H9 (cell line): ENCODE data around the gene MLLT3. TPM values are rescaled to one million over a fixed set of nuclear protein-coding genes. Genes with fewer than 3 reads are reported as not detected.

ENCODE experiments used
- DNase-seq: peaks from one replicate; pipeline ENCODE4 v3.0.0-alpha.2; 2017
- H2AFZ ChIP-seq: one replicate; pipeline ENCODE4 v1.6.1; 2013; ENCODE audit warnings: mild to moderate bottlenecking, low read length, control low read depth, moderate library complexity
- H2AK5ac ChIP-seq: 2 replicates; pipeline ENCODE4 v1.6.1; 2013; ENCODE audit warnings: low read length, control low read depth, mixed read lengths; ENCODE audit not compliant: insufficient read length
- H2BK120ac ChIP-seq: one replicate; pipeline ENCODE4 v1.6.1; 2013; ENCODE audit warnings: low read depth, mild to moderate bottlenecking, low read length, control low read depth, inconsistent platforms; ENCODE audit not compliant: poor library complexity, severe bottlenecking
- H2BK12ac ChIP-seq: 2 replicates; pipeline ENCODE4 v1.6.1; 2013; ENCODE audit warnings: low read length, control low read depth, mixed read lengths, low read depth; ENCODE audit not compliant: insufficient read length
- H2BK15ac ChIP-seq: 2 replicates; pipeline ENCODE4 v1.6.1; 2013; ENCODE audit warnings: low read depth, low read length, control low read depth
- H2BK20ac ChIP-seq: one replicate; pipeline ENCODE4 v1.6.1; 2013; ENCODE audit warnings: low read depth, mild to moderate bottlenecking, low read length, control low read depth, inconsistent platforms; ENCODE audit not compliant: poor library complexity, severe bottlenecking
- H2BK5ac ChIP-seq: 2 replicates; pipeline ENCODE4 v1.6.1; 2013; ENCODE audit warnings: low read length, control low read depth, mixed read lengths; ENCODE audit not compliant: insufficient read length
- H3K14ac ChIP-seq: 2 replicates; pipeline ENCODE4 v1.6.1; 2013; ENCODE audit warnings: low read length, control low read depth; ENCODE audit not compliant: insufficient read depth
- H3K18ac ChIP-seq: 2 replicates; pipeline ENCODE4 v1.6.1; 2013; ENCODE audit warnings: low read depth, mild to moderate bottlenecking, mixed read lengths, low read length, control low read depth; ENCODE audit not compliant: insufficient read length
- H3K23ac ChIP-seq: 2 replicates; pipeline ENCODE4 v1.6.1; 2013; ENCODE audit warnings: low read length, control low read depth, mixed read lengths, low read depth; ENCODE audit not compliant: insufficient read length
- H3K23me2 ChIP-seq: 2 replicates; pipeline ENCODE4 v1.6.1; 2013; ENCODE audit warnings: low read depth, mild to moderate bottlenecking, mixed read lengths, low read length, control low read depth; ENCODE audit not compliant: insufficient read length, poor library complexity, severe bottlenecking
- H3K27ac ChIP-seq: 2 replicates; pipeline ENCODE4 v1.5.1; 2013; ENCODE audit warnings: low read length, control low read depth, mixed read lengths, low read depth; ENCODE audit not compliant: insufficient read length
- H3K27me3 ChIP-seq: 2 replicates; pipeline ENCODE4 v1.6.1; 2013; ENCODE audit warnings: low read length, control low read depth, inconsistent platforms; ENCODE audit not compliant: insufficient read depth
- H3K4ac ChIP-seq: 2 replicates; pipeline ENCODE4 v1.6.1; 2013; ENCODE audit warnings: low read depth, mild to moderate bottlenecking, control low read depth, inconsistent platforms, low read length, moderate library complexity
- H3K4me1 ChIP-seq: 2 replicates; pipeline ENCODE4 v1.6.1; 2013; ENCODE audit warnings: low read length, control low read depth, inconsistent platforms; ENCODE audit not compliant: insufficient read depth
- H3K4me2 ChIP-seq: 2 replicates; pipeline ENCODE4 v1.6.1; 2013; ENCODE audit warnings: low read length, control low read depth, mixed read lengths; ENCODE audit not compliant: insufficient read length, insufficient read depth
- H3K56ac ChIP-seq: 2 replicates; pipeline ENCODE4 v1.6.1; 2013; ENCODE audit warnings: low read depth, mild to moderate bottlenecking, mixed read lengths, low read length, control low read depth; ENCODE audit not compliant: insufficient read length
- H3K79me1 ChIP-seq: 2 replicates; pipeline ENCODE4 v1.6.1; 2013; ENCODE audit warnings: low read depth, mild to moderate bottlenecking, moderate library complexity, low read length, control low read depth, inconsistent platforms; ENCODE audit not compliant: insufficient read depth, poor library complexity, severe bottlenecking
- H3K79me2 ChIP-seq: 2 replicates; pipeline ENCODE4 v1.6.1; 2013; ENCODE audit warnings: low read length, control low read depth, inconsistent platforms; ENCODE audit not compliant: insufficient read depth
- H3K9ac ChIP-seq: 2 replicates; pipeline ENCODE4 v1.6.1; 2013; ENCODE audit warnings: low read length, control low read depth, mixed read lengths; ENCODE audit not compliant: insufficient read length; ENCODE audit errors: extremely low read depth
- H3K9me3 ChIP-seq: one replicate; pipeline ENCODE4 v1.6.1; 2013; ENCODE audit warnings: low read depth, low read length, inconsistent platforms; ENCODE audit not compliant: control insufficient read depth
- H3T11ph ChIP-seq: one replicate; pipeline ENCODE4 v1.6.1; 2013; ENCODE audit warnings: mild to moderate bottlenecking, low read length, control low read depth, inconsistent platforms
- H4K20me1 ChIP-seq: one replicate; pipeline ENCODE4 v1.6.1; 2013; ENCODE audit not compliant: control insufficient read depth, insufficient read length, insufficient read depth
- H4K5ac ChIP-seq: 2 replicates; pipeline ENCODE4 v1.6.1; 2013; ENCODE audit warnings: low read depth, mild to moderate bottlenecking, mixed read lengths, low read length, control low read depth; ENCODE audit not compliant: insufficient read length
- H4K8ac ChIP-seq: replicated peaks from 2 replicates; pipeline ENCODE4 v1.6.1; 2013; ENCODE audit warnings: low read length, control low read depth, mixed read lengths, low read depth; ENCODE audit not compliant: insufficient read length
- H4K91ac ChIP-seq: 2 replicates; pipeline ENCODE4 v1.6.1; 2013; ENCODE audit warnings: low read depth, mild to moderate bottlenecking, moderate library complexity, mixed read lengths, low read length, control low read depth; ENCODE audit not compliant: insufficient read length
- H3K27ac Mint-ChIP-seq, 3 experiments: 2 replicates in 2 of 3; 3 replicates in 1 of 3; pipeline ENCODE4 v1.8.0; 2020 to 2021; ENCODE audit warnings: mixed read lengths in 3 of 3, mild to moderate bottlenecking in 1 of 3, moderate library complexity in 1 of 3
- H3K27me3 Mint-ChIP-seq: 2 replicates; pipeline ENCODE4 v1.8.0; 2021; ENCODE audit warnings: low read depth, mild to moderate bottlenecking, moderate library complexity, mixed read lengths
- H3K36me3 Mint-ChIP-seq, 3 experiments: 2 replicates in 2 of 3; 3 replicates in 1 of 3; pipeline ENCODE4 v1.8.0; 2020 to 2021; ENCODE audit warnings: low read depth in 3 of 3, mixed read lengths in 3 of 3; ENCODE audit not compliant: insufficient read depth in 1 of 3
- H3K4me1 Mint-ChIP-seq, 2 experiments: 2 replicates each; pipeline ENCODE4 v1.8.0; 2020; ENCODE audit warnings: mixed read lengths in 2 of 2
- H3K4me3 Mint-ChIP-seq, 2 experiments: 2 replicates in 1 of 2; 3 replicates in 1 of 2; pipeline ENCODE4 v1.8.0; 2020 to 2021; ENCODE audit warnings: mild to moderate bottlenecking in 2 of 2, mixed read lengths in 2 of 2, moderate library complexity in 1 of 2
- H3K9me3 Mint-ChIP-seq, 2 experiments: 2 replicates in 1 of 2; 3 replicates in 1 of 2; pipeline ENCODE4 v1.8.0; 2020; ENCODE audit warnings: mild to moderate bottlenecking in 2 of 2, mixed read lengths in 2 of 2, moderate library complexity in 1 of 2
- CTCF ChIP-seq: fragments of 200-600 bp; sonication (generic); conservative IDR thresholded peaks from 3 replicates; pipeline ENCODE4 v1.8.0; 2021; ENCODE audit warnings: antibody characterized with exemption, mild to moderate bottlenecking
- WGBS: extraction: QIAGEN DNeasy Blood & Tissue Kit; methylation state at CpG from one replicate; pipeline ENCODE4 v1.1.7; 2013; ENCODE audit warnings: missing lambda C conversion rate, low lambda C conversion rate, mixed read lengths; ENCODE audit not compliant: insufficient read length; ENCODE audit errors: extremely low coverage; 5-methylcytosine and 5-hydroxymethylcytosine counted together
- total RNA-seq: library from RNA; stranded (reverse); gene quantifications from 2 replicates; pipeline ENCODE4 v1.2.1, GENCODE V29; 2021

Gene MLLT3
- total RNA-seq, 1 experiment from 2014 or later = 3.9 TPM

GRCh38 chr9:20620650-20621470, 1.4 kb downstream of the MLLT3 start:
- H3K4me1 Mint-ChIP-seq = peaks cover 27 to 44% of the 10 kb centered on the region in 2 experiments
- no peak overlapping the region for H2AFZ ChIP-seq

More at GRCh38 chr9:20620650-20621470, 1.4 kb downstream of the MLLT3 start:
- Histone ChIP-seq H2BK5ac (no peak overlapping the region), H3K79me1 (no peaks in the 10 kb centered on the region), H2AK5ac (no peak overlapping the region), H3K4ac (no peak overlapping the region), H3K9me3 (no peaks in the 10 kb centered on the region), H3K9ac (no peak overlapping the region), H3K4me1 (peaks cover 3% of the 10 kb centered on the region; the same call in 1 of the 2 replicates), H3T11ph (no peak overlapping the region), H2BK20ac (no peak overlapping the region), H3K18ac (no peak overlapping the region), H4K91ac (no peak overlapping the region), H2BK15ac (no peak overlapping the region), H3K23me2 (peaks cover 25% of the 10 kb centered on the region), H2BK120ac (no peak overlapping the region), H4K8ac (no peak overlapping the region), H2BK12ac (no peak overlapping the region), H3K14ac (no peak overlapping the region), H3K4me2 (peak overlapping the region; percentile 95), H4K5ac (no peak overlapping the region), H3K27ac (no peak overlapping the region), H3K56ac (no peak overlapping the region), H3K23ac (no peak overlapping the region), H3K79me2 (no peaks in the 10 kb centered on the region), H3K27me3 (peaks cover 31% of the 10 kb centered on the region), H4K20me1 (no peaks in the 10 kb centered on the region)
- no CpG with 5 or more reads among the region's 65 CpGs for WGBS
- H3K9me3 Mint-ChIP-seq = no peaks in the 10 kb centered on the region
- H3K36me3 Mint-ChIP-seq = no peaks in the 10 kb centered on the region
- no peak overlapping the region for H3K27ac Mint-ChIP-seq
- peak overlapping the region; percentile 78 to 93 for H3K4me3 Mint-ChIP-seq
- H3K27me3 Mint-ChIP-seq = peaks cover 75% of the 10 kb centered on the region
- DNase-seq = peak; percentile 42
- no peak for TF ChIP-seq CTCF
